GM18499 (cell line): ENCODE data around the gene SRSF11.
A peak's percentile ranks its signal among the peaks of the same experiment; 100 is the strongest.
"Not testable (repeated sequence)": the region's sequence is repeated elsewhere in the genome, so short reads cannot be mapped to it uniquely, and the experiment has no call there.

Source experiments
- ATAC-seq: cut with Tn5 transposase; IDR thresholded peaks from one replicate; pipeline ENCODE4 v1.9.1; 2021; ENCODE audit warnings: moderate number of reproducible peaks; ENCODE audit not compliant: insufficient read depth, unreplicated experiment

SRSF11 gene, protein sequence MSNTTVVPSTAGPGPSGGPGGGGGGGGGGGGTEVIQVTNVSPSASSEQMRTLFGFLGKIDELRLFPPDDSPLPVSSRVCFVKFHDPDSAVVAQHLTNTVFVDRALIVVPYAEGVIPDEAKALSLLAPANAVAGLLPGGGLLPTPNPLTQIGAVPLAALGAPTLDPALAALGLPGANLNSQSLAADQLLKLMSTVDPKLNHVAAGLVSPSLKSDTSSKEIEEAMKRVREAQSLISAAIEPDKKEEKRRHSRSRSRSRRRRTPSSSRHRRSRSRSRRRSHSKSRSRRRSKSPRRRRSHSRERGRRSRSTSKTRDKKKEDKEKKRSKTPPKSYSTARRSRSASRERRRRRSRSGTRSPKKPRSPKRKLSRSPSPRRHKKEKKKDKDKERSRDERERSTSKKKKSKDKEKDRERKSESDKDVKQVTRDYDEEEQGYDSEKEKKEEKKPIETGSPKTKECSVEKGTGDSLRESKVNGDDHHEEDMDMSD

DNA sequence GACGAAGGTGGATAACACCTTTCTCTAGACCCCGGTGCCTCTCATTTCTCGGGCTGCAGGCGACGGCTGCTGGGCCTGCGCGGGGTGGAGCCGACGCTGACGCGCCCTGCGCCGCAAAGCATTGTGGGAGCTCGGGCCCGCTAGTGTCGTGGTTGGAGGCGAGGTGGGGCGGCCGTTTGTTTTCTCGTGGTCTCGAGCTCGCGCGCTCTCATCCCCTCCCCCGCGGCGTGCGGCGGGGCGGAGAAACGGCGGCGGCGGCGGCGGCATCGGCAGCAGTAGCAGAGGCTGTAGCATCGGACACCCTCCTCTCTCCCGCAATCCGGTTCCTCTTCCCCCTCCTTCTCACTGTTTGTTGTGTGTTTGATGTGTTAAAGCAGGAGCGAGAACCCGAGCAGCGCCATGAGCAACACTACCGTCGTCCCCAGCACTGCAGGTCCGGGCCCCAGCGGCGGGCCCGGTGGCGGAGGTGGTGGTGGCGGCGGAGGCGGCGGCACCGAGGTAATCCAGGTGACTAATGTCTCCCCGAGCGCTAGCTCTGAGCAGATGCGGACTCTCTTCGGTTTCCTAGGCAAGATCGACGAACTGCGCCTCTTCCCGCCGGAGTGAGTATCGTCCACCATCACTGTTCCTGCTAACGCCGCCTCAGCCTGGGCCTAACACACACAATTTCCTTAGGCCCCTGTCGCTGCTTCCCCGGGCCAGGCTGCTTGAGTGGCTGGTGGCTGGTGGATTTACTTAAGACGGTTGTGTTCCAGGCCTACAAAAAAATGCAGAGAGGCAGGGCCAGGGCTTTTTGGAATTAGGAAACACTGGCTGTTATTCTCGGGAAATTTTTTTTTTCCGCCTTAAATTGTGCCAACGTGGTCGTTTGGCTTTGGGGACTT is at the start of gene SRSF11:
Gene SRSF11 (plus strand): TSS at position 143 of the 884 bp plus-strand sequence. CDS start 257 bp downstream, at position 400.
- peak; percentile 75 for ATAC-seq

DNA sequence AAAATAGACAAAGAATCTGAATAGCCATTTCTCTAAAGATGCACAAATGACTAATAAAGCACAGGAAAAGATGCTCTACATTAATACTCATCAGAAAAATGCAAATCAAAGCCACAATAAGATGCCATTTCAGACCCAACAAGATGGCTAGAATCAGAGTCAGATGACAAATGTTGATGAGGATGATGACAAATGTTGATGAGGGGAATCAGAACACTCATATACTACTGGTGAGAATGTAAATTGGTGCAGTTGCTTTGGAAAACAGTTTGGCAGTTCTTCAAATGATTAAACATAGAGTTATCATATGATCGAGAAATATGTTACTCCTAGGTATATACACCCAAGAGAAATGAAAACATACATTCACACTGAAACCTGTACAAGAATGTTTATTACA is 49.7 kb upstream of the SRSF11 start:
- ATAC-seq = no peak

DNA sequence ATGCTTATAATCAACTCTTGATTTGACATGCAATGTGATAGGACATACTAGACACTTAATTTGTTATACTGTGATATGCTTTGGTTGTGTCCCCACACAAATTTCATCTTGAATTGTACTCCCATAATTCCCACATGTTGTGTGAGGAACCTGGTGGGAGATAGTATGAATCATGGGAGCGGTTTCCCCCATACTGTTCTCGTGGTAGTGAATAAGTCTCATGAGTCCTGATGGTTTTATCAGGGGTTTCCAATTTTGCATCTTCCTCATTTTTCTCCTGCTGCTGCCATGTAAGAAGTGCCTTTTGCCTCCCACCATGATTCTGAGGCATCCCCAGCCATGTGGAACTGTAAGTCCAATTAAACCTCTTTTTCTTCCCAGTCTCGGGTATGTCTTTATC is 36.0 kb upstream of the SRSF11 start:
- not testable (repeated sequence) for ATAC-seq

DNA sequence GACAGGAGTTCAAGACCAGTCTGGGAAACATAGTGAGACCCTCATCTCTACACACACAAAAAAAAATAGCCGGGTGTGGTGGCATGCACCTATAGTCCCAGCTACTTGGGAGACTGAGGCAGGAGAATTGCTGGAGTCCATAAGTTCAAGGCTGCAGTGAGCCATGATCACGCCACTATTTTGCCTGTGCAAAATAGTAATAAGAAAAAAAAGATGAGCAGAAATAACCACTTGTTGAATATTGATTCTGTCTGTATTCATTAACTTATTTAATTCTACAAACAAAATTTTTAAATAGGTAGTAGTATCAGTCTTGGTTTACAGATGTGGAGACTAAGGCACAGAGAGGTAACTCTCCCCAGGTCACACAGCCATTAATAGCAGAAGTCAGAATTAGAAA is 32.7 kb upstream of the SRSF11 start:
- no peak for ATAC-seq

DNA sequence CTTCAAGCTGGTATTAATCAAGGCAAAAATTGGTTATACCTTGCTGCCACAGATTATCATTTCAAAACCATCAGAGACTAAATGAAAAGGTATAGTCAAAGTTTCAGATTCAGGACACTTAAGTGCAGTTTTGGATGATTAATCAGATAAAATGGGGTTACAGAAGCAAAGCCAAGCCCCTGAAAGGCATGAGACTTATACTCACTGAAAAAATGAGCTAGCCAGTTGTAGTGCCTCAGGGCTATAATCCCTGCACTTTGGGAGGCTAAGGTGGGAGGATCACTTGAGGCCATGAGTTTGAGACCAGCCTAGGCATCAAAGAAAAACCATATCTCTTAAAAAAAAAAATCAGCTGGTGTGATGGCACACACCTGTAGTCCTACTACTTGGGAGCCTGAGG is 31.0 kb upstream of the SRSF11 start:
- no peak for ATAC-seq

DNA sequence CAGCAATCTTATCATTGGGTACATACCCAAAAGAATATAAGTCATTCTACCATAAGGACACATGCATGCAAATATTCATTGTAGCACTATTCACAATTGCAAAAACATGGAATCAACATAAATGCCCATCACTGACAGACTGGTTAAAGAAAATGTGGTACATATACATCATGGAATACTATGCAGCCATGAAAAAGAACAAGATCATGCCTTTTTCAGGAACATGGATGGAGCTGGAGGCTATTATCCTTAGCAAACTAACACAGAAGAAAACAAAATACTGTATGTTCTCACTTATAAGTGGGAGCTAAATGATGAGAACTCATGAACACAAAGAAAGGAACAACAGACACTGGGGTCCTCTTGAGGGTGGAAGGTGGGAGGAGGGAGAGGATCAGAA is 28.7 kb upstream of the SRSF11 start:
- not testable (repeated sequence) for ATAC-seq

DNA sequence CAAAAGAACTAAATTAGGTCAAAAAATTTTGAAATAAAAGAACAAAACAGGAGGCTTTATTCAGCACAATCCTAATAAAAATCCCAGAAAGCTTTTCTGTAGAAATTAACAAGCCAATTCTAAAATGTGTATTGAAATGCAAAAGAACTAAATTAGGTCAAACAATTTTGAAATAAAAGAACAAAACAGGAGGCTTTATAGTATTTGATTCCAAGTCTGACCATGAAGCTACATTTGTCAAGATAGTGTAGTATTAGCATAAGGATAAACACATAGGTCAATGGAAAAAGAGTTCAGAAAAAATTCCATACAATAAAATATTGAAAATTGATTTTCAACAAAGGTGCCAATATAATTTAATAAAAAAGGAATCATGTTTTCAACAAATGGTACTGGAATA is 26.6 kb upstream of the SRSF11 start:
- ATAC-seq = no peak

DNA sequence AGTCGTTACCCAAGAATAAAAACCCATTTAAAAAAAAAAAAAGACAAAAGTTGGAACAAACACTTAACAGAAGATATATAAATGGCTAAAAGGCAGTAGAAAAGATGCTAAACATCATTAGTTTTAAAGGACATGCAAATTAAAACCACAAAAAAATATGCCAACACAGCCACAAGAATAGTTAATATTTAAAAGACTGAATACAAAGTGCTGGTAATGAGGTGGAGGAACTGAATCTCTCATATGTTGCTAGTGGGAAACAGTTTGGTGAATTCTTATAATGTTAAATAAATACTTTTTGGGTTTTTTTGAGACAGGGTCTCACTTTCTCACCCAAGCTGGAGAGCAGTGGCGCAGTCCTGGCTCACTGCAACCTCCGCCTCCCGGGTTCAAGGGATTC is 25.8 kb upstream of the SRSF11 start:
- ATAC-seq = no peak

DNA sequence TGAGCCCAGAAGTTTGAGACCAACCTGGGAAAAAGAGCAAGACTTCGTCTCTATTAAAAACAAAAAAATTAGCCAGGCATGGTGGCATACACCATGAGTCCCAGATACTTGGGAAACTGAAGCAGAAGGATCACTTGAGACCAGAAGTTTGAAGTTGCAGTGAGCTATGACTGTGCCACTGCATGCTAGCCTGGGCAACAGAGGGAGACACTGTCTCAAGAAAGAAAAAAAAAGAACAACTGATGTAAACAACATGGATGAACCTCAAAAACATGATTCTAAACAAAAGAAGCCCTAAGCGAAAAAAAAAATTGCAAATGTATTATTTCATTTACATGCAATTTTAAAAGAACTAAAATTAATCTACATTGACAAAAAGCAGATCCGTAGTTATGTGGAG is 24.8 kb upstream of the SRSF11 start:
- ATAC-seq = no peak

DNA sequence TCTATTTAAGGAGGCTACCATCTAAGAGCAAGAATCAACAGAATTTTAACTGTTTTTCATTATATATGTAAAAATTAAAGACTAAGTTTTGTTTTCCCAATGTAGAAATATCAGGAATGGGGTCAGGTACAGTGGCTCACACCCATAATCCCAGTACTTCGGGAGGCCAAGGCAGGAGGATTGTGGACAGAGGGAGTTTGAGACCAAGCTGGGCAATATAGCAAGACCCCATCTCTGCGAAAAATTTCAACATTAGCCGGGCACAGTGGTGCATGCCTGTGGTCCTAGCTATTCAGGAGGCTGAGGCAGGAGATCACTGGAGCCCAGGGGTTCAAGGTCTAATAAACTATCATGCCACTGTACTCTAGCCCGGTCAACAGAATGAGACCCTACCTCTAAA is 21.1 kb upstream of the SRSF11 start:
- no peak for ATAC-seq

DNA sequence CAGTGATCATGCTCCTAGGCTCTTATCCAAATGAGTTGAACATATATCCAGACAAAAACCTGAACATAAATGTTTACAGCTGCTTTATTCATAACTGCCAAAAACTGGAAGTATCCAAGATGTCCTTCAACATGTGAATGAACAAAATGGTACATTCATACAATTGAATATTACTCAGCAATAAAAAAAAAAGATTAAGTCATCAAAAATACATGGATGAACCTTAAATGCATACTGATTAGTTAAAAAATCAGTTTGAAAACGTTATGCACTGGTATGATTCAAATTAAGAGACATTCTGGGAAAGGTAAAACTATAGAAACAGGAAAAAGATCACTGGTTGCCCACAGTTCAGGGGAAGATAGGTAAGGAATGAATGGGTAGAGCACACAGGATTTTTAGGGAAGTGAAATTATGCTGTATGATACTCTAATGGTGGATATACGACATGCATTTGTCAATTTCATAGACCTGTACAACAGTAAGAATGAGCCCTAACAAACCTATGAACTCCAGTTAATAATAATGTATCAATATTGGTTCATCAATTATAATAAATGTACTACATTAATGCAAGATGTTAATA is 18.9 kb upstream of the SRSF11 start:
- ATAC-seq = no peak

DNA sequence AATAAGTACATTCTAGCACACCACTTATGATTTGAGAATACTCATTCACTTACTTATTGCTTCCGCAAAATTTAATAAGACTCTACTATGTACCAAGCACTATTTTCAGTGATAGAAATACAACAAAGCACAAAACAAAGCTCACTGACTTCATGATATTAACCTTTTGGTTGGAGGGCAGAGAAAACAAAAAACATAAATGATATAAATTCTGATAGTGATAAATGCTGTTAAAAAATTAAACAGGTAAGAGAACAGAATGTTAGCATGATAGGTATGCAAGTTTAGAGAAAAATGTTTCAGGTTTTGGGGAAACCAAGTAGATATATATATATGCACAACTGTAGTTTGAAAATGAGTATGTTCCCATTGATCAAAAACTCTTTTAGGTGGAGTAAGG is 17.0 kb upstream of the SRSF11 start:
- ATAC-seq = no peak

DNA sequence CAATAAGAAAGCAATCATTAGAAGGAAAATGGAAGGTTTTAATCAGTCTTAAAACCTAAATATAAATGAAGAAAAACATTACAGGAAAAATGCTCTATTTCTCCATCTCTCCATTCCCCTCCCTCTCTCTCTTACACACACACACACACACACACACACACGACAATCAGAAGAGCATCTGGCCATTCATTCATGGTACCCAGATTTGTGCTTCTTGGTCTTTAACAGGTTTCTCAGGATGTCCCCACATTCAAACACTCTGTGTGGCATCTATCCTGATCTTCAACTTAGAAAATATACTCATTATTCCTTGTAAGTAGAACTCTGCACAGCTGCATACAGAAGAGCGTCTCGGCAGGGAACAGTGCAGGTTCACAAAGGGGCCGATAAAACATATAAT is 16.6 kb upstream of the SRSF11 start:
- ATAC-seq = no peak

DNA sequence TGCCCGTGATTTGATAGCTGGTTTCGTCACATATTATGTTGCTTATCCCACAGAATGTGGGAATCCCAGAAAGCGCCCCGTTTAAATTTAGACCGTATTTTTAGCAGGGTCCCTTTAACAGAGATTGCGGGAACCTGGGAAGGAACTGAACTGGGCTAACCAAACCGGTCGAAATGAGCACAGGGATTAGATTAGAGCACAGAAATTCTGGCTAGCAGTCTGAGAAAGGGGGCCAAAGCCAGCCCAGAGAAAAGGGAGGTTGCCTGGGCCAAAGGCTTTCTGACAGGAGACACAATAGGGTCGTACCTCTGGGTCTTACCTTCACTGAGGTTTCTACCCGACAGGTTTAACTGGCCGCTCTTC is 16.1 kb upstream of the SRSF11 start:
- ATAC-seq = no peak

DNA sequence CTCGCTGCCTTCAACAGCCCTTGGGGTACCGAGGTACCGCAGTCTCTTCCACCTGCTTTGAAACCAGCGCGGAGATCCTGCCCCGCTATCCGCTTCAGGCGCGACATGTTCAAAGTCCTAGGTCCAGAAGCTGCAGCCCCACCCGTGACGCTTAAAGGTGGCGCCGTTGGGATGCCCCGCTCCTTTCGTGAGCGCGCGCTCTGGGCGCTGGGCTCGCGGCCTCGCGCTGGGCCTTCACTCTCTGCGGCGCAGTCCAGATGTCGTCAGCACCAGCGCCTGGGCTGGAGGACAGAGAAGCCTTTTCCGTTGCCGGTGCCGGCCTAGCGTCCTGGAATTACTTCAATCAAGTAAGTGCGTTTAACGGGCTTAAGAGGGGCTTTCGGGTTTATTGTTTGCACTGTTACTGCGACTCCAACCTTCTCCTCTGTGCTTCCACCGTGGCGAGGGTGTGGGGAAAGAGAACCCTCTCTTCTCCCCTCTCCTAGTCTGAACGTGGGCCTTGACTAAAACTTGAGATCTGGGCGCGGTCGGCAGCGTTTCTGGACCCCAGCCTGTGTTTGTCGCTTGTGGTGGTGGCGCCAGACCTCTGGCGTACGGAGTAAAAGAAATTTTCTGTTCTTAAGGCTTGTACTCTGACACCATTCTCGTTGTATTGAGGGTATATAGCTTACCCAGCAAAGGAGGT is 15.6 kb upstream of the SRSF11 start, which contains the start of gene LRRC40:
Gene LRRC40 (minus strand): TSS at position 146 of the 685 bp plus-strand sequence. CDS start 39 bp downstream, at position 107.
- ATAC-seq = peak; percentile 73

DNA sequence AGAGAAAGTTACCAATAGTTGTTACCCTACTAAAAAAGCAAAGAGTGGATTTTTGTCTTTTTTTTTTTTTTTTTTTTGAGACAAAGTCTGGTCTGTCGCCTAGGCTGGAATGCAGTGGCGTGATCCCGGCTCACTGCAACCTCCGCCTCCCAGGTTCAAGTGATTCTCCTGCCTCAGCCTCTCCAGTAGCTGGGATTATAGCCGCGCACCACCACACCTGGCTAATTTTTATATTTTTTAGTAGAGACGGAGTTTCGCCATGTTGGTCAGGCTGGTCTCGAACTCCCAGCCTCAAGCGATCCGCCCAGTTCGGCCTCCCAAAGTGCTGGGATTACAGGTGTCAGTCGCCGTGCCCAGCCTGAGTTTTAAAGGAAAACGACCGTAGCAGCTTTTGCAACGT is 14.3 kb upstream of the SRSF11 start:
- not testable (repeated sequence) for ATAC-seq

DNA sequence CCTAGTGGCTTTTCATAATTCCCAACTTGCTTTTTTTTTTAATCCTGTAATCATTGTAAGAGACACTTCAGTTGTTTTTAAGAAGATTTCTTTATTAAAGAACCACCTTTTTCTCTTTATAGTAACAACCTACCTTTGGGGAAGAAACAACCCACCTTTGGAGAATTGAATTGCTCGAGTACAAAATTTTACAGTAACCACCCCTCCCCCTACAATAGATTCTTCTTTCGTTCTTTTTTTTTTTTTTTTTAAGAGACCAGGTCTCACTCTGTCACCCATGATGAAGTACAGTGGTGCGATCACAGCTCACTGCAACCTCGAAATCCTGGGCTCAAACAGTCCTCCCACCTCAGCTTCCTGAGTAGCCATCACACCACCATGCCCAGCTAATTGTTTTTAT is 13.7 kb upstream of the SRSF11 start:
- ATAC-seq = no peak

DNA sequence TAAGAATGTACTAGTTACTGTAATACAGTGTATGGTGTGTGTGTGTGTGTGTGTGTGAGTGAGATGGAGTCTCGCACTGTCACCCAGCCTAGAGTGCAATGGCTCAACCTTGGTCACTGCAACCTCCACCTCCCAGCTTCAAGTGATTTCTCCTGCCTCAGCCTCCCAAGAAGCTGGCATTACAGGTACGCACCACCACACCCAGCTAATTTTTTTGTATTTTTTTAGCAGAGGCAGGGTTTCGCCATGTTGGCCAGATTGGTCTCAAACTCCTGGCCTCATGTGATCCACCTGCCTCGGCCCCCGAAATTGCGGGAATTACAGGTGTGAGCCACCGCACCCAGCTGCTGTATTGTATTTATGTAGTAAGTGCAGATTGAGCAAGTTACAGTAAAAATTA is 12.9 kb upstream of the SRSF11 start:
- ATAC-seq = no peak

DNA sequence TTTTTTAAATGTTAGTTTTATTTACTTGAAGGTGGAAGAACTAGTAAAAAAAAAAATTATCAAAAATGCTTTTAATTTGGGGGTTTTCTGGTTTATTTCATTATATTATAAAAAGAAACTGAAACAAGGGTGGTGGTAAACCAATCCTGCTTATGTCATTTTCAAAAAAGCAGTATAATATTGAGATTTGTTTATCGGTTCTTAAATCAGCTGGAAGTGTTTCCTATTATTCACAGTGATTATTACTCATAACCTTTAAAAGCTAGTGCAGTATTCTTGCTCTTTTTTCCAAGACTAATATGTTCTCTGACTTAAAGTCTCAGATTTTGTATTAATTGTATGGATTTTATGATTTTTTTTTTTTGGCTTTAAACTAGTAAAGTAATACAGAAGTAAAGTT is 10.4 kb upstream of the SRSF11 start:
- no peak for ATAC-seq

DNA sequence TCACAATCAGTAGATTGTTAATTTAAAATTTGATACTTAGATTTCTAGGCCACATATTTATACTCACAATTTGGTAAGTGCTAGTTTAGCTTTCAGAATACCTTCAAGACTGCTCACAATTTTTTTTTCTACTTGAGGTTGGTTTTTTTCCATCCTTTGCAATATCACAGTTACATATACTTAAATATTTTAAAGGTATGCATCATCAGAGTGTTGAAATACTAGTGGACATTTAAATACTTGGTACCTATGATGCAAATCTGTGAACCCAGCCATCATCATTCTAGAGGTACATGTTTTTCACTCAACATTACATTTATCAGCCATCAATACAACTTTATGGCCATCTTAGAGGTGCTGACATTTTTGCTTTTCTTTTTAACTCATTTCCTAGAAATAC is 9.6 kb upstream of the SRSF11 start:
- ATAC-seq = no peak
